Duodenal mucosa (tissue), 2 donors: ENCODE data around the gene CDK16.
"Not testable (repeated sequence)": the region's sequence is repeated elsewhere in the genome, so short reads cannot be mapped to it uniquely, and the experiment has no call there.

Experiments used
- H3K27ac ChIP-seq: one replicate; pipeline ENCODE4 v1.7.0; 2013; ENCODE audit warnings: low read depth, low read length
- H3K27me3 ChIP-seq, 2 donors: one replicate each; pipeline ENCODE4 v1.7.0; 2013; ENCODE audit warnings: low read length in 2 of 2, control low read depth in 1 of 2; ENCODE audit not compliant: insufficient read depth in 2 of 2, control insufficient read depth in 1 of 2
- H3K36me3 ChIP-seq, 2 donors: one replicate each; pipeline ENCODE4 v1.7.0; 2013; ENCODE audit warnings: low read length in 2 of 2, control low read depth in 1 of 2; ENCODE audit not compliant: insufficient read depth in 2 of 2, control insufficient read depth in 1 of 2
- H3K4me1 ChIP-seq, 2 donors: one replicate each; pipeline ENCODE4 v1.7.0; 2013; ENCODE audit warnings: low read length in 2 of 2, control low read depth in 1 of 2; ENCODE audit not compliant: insufficient read depth in 2 of 2, control insufficient read depth in 1 of 2
- H3K4me3 ChIP-seq, 2 donors: one replicate each; pipeline ENCODE4 v1.7.0; 2013; ENCODE audit warnings: low read length in 2 of 2, low read depth in 1 of 2
- H3K9ac ChIP-seq, 2 donors: one replicate each; pipeline ENCODE4 v1.7.0; 2013; ENCODE audit warnings: low read length in 2 of 2, low read depth in 1 of 2
- H3K9me3 ChIP-seq, 2 donors: one replicate each; pipeline ENCODE4 v1.7.0; 2013; ENCODE audit warnings: low read length in 2 of 2, control low read depth in 1 of 2; ENCODE audit not compliant: control insufficient read depth in 1 of 2

Gene CDK16

GRCh38 chrX:47247206-47247998, 28.9 kb downstream of the CDK16 start:
- H3K9ac ChIP-seq: no peak overlapping the region
- H3K9me3 ChIP-seq: no peaks in the 10 kb centered on the region
- no peaks in the 10 kb centered on the region for H3K27me3 ChIP-seq
- no peak overlapping the region for H3K4me3 ChIP-seq
- H3K36me3 ChIP-seq: peaks cover 11 to 13% of the 10 kb centered on the region in 2 donors
- H3K27ac ChIP-seq: no peak overlapping the region
- no peaks in the 10 kb centered on the region for H3K4me1 ChIP-seq

GRCh38 chrX:47247999-47248320, 29.5 kb downstream of the CDK16 start:
- H3K9me3 ChIP-seq: no peaks in the 10 kb centered on the region
- H3K36me3 ChIP-seq: peaks cover 9 to 11% of the 10 kb centered on the region in 2 donors

GRCh38 chrX:47248576-47248975, 30.1 kb downstream of the CDK16 start:
- no peak overlapping the region for H3K27ac ChIP-seq

More at GRCh38 chrX:47247999-47248320, 29.5 kb downstream of the CDK16 start:
- no peak overlapping the region for H3K4me3 ChIP-seq
- H3K4me1 ChIP-seq: no peaks in the 10 kb centered on the region
- H3K27me3 ChIP-seq: no peaks in the 10 kb centered on the region
- H3K9ac ChIP-seq: no peak overlapping the region
- no peak overlapping the region for H3K27ac ChIP-seq

GRCh38 chrX:47250017-47250347, 31.5 kb downstream of the CDK16 start:
- no peaks in the 10 kb centered on the region for H3K27me3 ChIP-seq
- H3K9me3 ChIP-seq: no peaks in the 10 kb centered on the region
- no peaks in the 10 kb centered on the region for H3K4me1 ChIP-seq
- peaks cover 2 to 6% of the 10 kb centered on the region in 2 donors for H3K36me3 ChIP-seq
- H3K9ac ChIP-seq: no peak overlapping the region
- H3K4me3 ChIP-seq: no peak overlapping the region
- no peak overlapping the region for H3K27ac ChIP-seq

More at GRCh38 chrX:47248576-47248975, 30.1 kb downstream of the CDK16 start:
- H3K4me1 ChIP-seq: no peaks in the 10 kb centered on the region
- H3K27me3 ChIP-seq: no peaks in the 10 kb centered on the region
- H3K9ac ChIP-seq: no peak overlapping the region
- no peak overlapping the region for H3K4me3 ChIP-seq
- peaks cover 9 to 11% of the 10 kb centered on the region in 2 donors for H3K36me3 ChIP-seq
- H3K9me3 ChIP-seq: no peaks in the 10 kb centered on the region

GRCh38 chrX:47257620-47258019, 39.1 kb downstream of the CDK16 start:
- not testable (repeated sequence) for H3K9me3 ChIP-seq

GRCh38 chrX:47264483-47265173, 46.1 kb downstream of the CDK16 start:
- Histone ChIP-seq H3K27ac (no peak overlapping the region), H3K4me3 (no peak overlapping the region), H3K4me1 (no peaks in the 10 kb centered on the region), H3K9me3 (no peaks in the 10 kb centered on the region), H3K36me3 (no peaks in the 10 kb centered on the region), H3K27me3 (no peaks in the 10 kb centered on the region), H3K9ac (no peak overlapping the region)

More at GRCh38 chrX:47257620-47258019, 39.1 kb downstream of the CDK16 start:
- H3K36me3 ChIP-seq, H3K4me1 ChIP-seq, H3K4me3 ChIP-seq, H3K27me3 ChIP-seq, H3K9ac ChIP-seq, H3K27ac ChIP-seq: not testable (repeated sequence)

- Histone ChIP-seq H3K27ac (no peak overlapping the region), H3K4me3 (no peak overlapping the region), H3K9ac (no peak overlapping the region), H3K36me3 (no peaks in the 10 kb centered on the region), H3K4me1 (no peaks in the 10 kb centered on the region), H3K27me3 (no peaks in the 10 kb centered on the region), H3K9me3 (no peaks in the 10 kb centered on the region)
These were observed 48.2 kb downstream of the CDK16 start for GRCh38 chrX:47266643-47267042.

- no peaks in the 10 kb centered on the region for H3K27me3 ChIP-seq
- no peak overlapping the region for H3K27ac ChIP-seq
- H3K36me3 ChIP-seq: no peaks in the 10 kb centered on the region
- H3K9me3 ChIP-seq: no peaks in the 10 kb centered on the region
- no peak overlapping the region for H3K4me3 ChIP-seq
- no peaks in the 10 kb centered on the region for H3K4me1 ChIP-seq
- no peak overlapping the region for H3K9ac ChIP-seq
These were observed 53.5 kb downstream of the CDK16 start for GRCh38 chrX:47272013-47272408.

- Histone ChIP-seq H3K27ac (no peak overlapping the region), H3K27me3 (no peaks in the 10 kb centered on the region), H3K4me3 (no peak overlapping the region), H3K9ac (no peak overlapping the region), H3K4me1 (no peaks in the 10 kb centered on the region), H3K36me3 (no peaks in the 10 kb centered on the region), H3K9me3 (no peaks in the 10 kb centered on the region)
These were observed 54.7 kb downstream of the CDK16 start for GRCh38 chrX:47273011-47273730.

- Histone ChIP-seq H3K4me1 (no peaks in the 10 kb centered on the region), H3K9ac (no peak overlapping the region), H3K4me3 (no peak overlapping the region), H3K9me3 (no peaks in the 10 kb centered on the region), H3K27me3 (no peaks in the 10 kb centered on the region), H3K27ac (no peak overlapping the region), H3K36me3 (no peaks in the 10 kb centered on the region)
These were observed 60.2 kb downstream of the CDK16 start for GRCh38 chrX:47278691-47279090.
